Retina (tissue), 1 donor: Measurements from ENCODE around the gene RCCD1.
A peak's percentile ranks its signal among the peaks of the same experiment; 100 is the strongest.

Experiments used
- DNase-seq: peaks from one replicate; pipeline ENCODE4 v3.0.0-alpha.2; 2016

The RCCD1 gene

DNA sequence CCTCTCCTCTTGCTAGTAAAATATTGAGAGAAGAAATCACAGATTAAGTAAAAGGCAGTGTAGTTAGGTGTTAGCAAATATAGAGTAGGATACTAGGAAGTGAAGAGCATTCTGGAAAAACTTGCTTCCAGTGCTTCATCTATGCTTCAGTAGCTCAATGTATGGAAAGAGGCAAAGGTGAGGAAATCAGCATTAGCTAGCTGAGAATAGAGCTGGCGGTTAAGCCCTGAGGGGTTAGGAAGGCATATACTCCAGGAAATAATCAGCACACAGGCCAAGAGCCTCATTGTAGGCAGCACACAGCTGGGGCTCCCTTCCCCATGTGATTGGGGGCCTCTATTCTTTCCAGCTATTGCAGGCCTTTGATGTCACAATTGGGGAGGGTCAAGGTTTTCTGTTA is 13.8 kb downstream of the RCCD1 start:
- DNase-seq = no peak

DNA sequence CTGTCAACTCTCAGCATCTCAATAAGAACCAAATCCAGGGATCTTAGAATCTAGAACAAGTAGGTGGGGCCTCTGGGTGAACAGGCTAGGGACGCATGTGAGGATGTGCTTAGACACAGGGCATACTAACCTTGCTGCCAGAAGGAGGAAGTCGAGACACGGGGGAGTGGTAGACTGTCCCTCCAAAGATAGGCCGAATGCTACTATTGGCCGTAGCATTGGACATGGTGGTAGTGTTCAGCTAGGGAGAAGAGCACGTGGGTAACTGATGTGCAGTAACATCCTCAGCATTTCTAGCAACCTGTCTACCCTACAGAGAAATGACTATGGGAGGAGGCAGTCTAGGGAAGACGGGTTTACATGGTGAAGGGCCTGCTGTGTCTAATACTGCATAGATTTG is 15.6 kb downstream of the RCCD1 start:
- DNase-seq = no peak

DNA sequence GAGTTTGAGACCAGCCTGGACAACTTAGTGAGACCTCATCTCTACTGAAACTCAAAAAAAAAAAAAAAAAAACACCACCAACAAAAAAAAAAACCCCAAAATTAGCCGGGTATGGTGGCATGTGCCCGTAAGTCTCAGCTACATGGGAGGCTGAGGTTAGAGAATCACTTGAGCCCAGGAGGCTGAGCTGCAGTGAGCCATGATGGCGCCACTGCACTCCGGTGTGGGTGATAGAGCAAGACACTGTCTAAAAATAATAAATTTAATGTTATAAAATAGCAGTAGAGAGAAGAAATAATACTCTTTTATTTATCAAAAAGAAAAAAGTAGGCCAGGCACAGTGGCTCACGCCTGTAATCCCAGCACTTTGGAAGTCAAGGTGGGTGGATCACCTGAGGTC is 17.4 kb downstream of the RCCD1 start:
- no peak for DNase-seq

DNA sequence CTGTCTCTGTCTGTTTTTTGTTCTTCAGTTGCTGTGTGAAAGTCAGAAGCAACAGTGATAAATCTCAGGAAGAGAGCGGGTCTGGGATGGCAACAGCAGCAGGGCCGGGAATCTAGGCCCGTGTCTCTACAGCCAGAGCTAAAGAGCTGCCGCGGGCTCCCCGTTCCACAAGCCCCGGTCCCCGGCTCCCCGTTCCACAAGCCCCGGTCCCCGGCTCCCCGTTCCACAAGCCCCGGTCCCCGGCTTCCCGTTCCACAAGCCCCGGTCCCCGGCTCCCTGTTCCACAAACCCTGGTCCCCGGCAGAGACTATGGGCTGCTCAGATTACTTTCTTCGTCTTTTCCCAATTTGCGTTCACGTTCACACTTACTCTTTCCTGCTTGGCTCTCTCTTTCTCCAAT is 19.5 kb downstream of the RCCD1 start:
- no peak for DNase-seq

DNA sequence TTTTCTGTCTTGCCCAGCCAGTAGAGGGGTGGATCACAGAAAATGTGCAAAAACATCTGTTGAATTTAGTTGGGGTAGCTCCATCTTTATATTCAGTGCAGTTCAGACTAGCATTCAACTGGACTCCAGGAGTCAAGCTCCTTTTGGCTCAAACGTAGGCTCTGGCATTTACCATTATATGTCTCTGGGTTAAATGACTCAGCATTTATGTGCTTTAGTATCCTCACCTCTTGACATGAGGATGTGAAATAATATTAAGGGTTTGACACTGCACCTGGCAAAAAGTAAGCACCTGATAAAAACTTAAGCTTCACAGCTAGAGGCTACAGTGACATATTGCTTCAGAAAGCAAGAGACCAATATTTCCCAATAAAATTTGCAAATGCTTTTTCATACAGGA is 24.9 kb downstream of the RCCD1 start:
- DNase-seq = no peak

DNA sequence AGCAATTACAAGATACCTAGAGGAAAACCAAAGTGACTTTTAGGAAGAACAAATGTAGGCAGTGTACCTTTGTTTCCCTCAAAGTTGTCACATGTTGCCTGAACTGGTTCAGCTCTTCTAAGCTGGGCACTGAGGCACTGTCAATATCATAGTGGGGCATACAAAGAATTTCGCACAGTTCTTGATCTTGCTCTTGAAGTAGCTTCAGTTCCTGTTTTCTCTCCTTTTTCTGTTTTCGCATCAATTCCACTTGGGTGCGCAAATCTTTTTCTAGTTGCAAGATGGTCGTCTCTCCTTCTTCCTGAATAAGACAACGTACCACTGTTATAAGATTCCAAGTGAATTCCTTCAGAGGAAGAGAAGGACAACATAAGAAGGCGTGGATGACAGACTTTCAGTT is 27.0 kb downstream of the RCCD1 start:
- no peak for DNase-seq

DNA sequence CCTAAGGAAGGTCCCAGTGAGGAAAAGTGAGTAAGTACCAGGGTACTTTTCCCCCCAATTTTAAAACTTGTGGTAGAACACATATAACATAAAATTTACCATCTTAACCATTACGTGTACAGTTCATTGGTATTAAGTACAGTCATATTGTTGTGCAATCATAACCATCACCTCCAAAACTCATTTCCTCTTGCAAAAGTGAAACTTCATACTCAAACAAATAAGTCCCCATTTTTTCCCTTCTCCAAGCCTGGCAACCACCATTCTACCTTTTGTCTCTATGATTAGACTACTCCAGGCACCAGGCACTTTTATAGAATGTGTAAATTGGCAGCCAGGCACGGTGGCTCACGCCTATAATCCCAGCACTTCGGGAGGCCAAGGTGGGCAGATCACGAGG is 27.5 kb downstream of the RCCD1 start:
- DNase-seq = no peak

DNA sequence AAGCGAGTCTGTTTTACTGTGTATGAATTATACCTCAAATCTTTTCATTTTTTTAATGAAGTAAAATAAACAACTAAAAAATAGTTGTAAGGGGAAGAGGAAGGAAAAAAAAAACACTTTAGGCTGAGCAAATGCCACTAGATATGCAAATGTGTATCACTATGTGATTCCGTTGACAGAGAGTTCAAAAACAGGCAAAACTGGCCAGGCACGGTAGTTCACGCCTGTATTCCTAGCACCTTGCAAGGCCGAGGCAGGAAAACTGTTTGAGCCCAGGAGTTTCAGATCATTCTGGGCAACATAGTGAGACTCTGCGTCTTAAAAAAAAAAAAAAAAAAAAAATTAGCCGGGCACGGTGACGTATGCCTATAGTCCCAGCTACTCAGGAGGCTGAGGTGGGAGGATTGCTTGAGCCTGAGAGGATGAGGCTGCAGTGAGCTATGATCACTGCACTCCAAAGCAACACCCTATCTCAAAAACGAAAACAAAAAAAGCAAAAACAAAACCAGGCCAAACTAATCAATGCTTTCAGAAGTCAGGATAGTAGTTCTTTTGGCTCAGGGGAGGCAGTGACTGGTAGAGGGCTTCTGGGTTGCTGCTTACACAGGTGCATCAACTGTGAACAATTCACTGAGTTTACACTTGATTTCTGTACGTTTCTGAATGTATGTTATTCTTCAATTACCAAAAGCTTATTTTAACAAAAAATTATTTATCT is 32.3 kb downstream of the RCCD1 start:
- no peak for DNase-seq

DNA sequence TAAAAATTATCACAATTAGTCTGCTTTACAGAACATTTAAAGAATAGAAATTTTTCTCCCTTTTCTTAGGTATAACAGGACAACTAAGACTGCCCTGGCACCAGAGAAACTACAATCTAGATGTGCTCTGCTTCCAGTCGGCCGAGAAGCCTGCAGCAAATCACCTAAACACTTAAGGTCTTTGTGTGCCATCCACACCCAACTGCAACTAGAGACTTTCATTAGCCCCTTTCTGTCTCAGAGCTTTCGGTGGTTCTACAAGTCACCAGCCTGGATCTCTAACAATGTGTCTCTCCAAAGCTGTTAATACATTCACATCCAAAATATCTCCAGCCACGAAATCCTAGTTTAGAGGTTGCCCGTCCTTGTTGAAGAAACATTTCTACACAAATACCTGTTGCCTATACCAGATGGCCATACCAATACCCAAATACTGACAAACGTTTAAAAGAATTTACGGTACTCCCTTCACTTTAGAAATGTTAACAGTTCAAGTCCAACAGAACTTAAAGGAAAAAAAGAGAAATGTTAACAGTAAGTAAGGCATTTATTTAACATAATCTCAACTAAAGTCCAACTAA is 33.0 kb downstream of the RCCD1 start:
- no peak for DNase-seq

DNA sequence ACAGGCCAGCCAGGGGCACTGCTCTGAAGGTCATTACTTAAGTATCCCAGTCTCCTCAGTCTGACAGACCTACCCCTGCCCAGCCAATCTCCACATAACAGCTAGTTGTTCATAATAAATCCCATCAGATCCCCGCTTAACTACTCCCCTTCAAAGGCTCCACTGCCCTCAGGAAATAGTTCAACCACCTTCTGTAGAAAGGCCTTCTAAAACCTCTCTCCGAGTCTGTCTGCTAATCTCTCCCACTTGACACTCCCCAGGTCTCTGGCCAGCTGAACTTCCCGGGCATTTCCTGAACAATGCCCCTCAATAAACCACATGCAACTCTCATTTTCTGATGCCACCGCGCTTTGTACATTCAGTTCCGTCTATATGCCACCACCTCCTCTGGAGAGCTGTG is 33.6 kb downstream of the RCCD1 start:
- DNase-seq = no peak

DNA sequence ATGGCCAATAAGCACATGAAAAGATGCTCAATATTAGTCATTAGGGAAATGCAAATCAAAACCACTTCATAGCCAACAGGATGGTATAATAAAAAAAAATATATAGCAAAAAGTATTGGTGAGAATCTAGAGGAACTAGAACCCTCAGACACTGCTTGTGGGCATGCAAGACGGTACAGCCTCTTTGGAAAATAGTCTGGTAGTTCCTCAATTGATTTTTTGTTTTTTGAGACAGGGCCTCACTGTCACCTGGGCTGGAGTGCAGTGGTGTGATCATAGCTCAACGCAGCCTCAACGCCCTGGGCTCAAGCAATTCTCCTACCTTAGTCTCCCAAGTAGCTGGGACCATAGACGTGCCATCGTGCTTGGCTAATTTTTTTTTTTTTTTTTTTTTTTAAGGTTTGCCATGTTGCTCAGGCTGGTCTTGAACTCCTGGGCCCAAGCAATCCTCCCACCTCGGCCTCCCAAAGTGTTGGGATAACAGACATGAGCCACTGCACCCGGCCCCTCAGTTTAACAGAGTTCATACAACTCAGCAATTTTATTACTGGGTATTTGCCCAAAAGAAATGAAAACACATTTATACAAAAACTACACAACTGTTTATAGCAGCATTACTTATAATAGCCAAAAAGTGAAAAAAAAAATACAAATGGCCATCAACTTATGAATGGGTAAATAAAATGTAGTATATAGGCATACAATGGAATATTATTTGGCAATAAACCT is 34.5 kb downstream of the RCCD1 start:
- DNase-seq = no peak

DNA sequence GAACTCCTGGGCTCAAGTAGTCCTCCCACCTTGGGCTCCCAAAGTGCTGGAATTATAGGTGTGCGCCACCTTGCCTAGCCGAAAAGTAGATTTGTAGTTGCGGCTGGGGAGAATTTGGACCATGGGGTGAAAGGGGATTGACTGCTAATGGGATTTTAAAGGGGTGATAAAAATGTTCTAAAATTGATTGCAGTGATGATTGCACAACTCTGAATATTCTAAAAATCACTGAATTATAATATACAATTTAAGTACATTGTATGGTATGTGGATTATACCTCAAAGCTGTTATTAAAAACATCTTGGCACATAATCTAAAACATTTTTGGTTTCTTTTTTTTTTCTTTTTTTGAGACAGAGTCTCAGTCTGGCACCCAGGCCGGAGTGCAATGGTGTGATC is 35.8 kb downstream of the RCCD1 start:
- no peak for DNase-seq

DNA sequence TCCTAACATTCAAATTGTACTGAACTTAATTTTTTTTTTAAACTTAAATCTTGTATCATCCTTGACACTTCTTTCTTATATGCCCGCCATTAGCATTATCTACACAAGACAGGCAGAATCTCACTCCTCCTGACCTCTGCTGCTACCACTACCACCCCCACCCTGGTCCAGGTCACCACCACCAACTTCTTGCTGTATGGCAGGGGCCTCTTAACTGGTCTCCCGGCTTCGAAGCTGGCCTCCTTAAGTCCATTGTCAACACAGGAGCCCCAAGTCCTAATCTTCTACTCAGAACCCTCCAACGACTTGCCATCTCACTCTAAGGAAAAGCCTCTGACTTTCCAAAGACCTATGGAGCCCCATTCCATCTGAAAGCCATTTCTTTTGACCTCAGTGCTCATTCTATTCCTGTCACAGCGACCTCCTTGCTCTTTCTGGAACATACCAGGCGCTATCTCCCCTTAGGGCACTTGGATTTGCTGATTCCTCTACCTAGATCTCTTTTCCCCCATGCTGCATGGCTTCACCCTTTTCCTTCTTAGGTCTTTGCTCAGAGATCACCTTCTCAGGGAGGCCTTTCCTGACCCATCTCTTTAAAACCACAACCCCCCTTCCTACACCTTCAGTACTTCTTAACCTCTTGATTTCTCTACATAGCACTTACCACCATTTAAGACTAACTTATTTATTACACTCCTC is 37.1 kb downstream of the RCCD1 start:
- no peak for DNase-seq

DNA sequence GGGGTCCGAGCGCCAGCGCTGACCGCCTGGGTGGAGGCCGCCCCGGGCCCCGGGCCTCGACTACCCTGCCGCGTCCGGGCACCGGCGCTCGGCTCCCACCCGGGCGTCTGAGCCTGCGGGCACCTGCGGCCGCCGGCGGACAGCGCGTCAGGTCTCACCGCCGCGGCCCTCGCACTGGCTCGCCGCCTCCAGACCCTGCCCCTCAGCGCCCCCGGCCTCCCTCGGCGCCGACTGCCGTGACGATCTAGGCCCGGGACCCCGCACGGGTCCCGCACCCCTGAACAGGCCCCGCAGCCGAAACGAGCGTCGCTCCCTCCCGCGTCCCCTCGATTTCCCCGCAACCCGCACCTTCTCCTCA is 39.4 kb downstream of the RCCD1 start:
- no peak for DNase-seq

DNA sequence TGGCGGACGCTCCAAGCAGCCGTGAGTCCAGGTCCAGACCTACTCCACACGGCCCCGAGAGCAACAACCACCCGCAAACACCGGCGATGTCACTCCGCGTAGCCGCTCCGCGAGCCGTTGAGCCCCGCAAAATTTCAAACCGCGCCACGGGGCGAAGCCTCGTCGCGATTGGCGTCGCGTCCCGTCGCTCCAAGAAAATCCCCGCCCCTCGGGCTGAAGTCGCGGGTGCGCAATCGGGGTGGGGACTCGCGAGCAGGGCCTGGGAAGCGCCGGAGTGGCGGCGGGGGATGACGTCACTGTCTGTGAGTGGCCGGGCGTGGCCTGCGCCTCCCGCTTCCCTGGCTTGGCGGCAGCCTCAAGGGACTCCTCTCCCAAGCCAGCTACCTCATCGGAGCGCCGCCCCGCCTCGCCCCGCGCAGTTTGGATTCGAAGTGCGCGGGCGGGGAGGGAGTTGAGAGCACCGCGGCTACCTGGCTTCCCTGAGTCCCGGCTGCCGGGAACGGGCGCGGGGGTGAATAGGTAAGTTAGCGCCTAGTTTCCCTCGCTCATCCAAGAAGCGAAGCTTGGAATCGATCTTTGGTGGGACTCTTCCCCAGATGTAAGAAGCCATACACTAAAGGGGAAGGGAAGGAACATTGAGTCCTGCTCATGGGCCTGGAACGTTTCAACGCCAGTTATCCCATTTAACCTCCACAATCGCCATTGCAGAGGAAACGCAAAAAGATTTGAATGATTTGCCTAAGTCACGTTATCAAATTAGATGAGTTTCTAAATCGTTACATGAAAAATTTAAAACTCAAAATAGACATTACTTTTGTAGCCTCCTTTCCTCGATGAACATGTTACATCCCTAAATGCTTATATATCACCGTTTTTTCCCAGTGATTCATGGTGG is 40.0 kb downstream of the RCCD1 start, which contains the start of gene PRC1:
PRC1 (minus strand) TSS at position 119 of the 895 bp plus-strand sequence; CDS start at position 1, 118 bp downstream.
- peak; percentile 99 for DNase-seq

DNA sequence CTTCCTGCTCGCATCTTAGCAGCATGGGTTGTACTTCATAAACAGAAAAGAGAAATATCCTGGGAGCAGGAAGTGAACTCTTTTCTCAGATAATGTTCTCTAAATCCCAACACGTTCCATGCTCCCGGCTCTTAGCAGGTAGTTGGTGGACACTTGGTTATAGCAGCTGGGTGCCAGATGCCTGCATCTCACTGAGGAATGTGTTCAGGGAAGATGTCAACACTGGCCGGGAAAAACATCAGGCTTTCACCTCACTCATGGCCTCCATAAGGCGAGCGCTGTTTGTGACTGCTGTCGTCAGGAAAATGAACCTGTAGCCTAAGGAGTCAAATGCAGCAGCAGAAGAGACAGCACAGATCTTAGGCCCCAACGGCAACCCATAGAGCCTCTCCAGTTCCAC is 44.1 kb downstream of the RCCD1 start:
- DNase-seq = no peak

DNA sequence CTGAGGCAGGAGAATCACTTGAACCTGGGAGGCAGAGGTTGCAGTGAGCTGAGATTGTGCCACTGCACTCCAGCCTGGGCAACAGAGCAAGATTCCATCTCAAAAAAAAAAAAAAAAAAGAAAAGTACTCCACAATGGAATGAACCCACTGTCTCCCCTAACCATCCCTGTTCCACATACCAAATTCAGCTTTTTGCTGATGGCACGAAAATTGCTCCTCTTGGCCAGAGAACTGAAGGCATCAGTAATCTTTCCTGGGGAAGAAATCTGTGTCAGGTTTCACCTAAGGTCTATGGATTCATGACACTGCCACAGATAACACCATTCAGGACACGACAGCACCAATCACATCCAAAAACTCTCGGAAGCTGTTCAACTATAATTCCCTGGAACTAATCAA is 46.5 kb downstream of the RCCD1 start:
- DNase-seq = no peak

DNA sequence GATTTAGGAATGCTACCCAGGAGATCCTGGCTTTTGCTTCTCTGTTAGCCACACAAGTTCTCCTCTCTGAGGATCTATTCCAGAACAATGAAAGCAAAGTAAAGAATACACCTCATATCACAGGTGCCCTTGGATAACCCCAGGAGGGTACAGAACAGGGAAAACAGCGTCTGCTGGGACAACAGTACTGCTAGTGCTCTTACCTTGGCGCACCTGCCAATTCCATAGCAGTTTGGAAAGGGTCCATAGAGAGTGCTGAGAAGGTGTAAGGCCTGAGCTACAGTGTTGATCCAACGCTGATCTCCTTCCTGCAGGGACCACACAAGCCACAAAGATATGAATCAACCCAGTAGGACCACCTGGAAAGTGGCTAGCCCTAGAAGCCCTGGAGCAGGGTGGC is 52.6 kb downstream of the RCCD1 start:
- DNase-seq = no peak
